Esophagus squamous epithelium (tissue), 4 donors: Measurements from ENCODE around the gene KDELR3.

Source experiments
- CTCF ChIP-seq, 6 experiments: fragments of 450-650 bp in 4 of 6; fragments of 200-600 bp in 2 of 6; sonication (generic) in 2 of 6; IDR thresholded peaks; one replicate each; pipeline ENCODE4 v1.5.1; 2016 to 2019; ENCODE audit warnings: antibody characterized with exemption in 6 of 6, mild to moderate bottlenecking in 4 of 6, moderate library complexity in 4 of 6
- POLR2A ChIP-seq, 4 donors: fragments of 450-650 bp; IDR thresholded peaks; one replicate each; pipeline ENCODE4 v1.6.1; 2017; ENCODE audit warnings: antibody characterized with exemption in 4 of 4, mild to moderate bottlenecking in 4 of 4, moderate library complexity in 3 of 4

GRCh38 chr22:38464992-38465672 is 2.8 kb upstream of the KDELR3 start:
- TF ChIP-seq POLR2A (IDR thresholded peaks at IDR 0.05) (no peak), CTCF (IDR thresholded peaks at IDR 0.05) (no peak)
